OCI-LY3 (cell line): ENCODE results near the gene TAPBPL.

Experiments
- CTCF ChIP-seq: fragments of 200-600, 300-600 bp; sonication (generic); IDR thresholded peaks from 2 replicates; pipeline ENCODE4 v1.5.1; 2014; ENCODE audit warnings: antibody characterized with exemption, low read length, low read depth
- EZH2phosphoT487 ChIP-seq: fragments of 200-600 bp; shearing (Covaris generic); IDR thresholded peaks from 2 replicates; pipeline ENCODE4 v1.6.1; 2018; ENCODE audit warnings: antibody characterized with exemption, mixed run types, low read depth

GRCh38 chr12:6405963-6406362, 45.9 kb upstream of the TAPBPL start:
- TF ChIP-seq CTCF (no peak), EZH2phosphoT487 (no peak)
